ENCODE measurements around the gene ASB8.
A peak's percentile ranks its signal among the peaks of the same experiment; 100 is the strongest.

Gene ASB8

GRCh38 chr12:48193623-48194022 is 36.3 kb upstream of the ASB8 start:
- H3K27ac ChIP-seq, result no peak overlapping the region
- in situ Hi-C loops (cut with HindIII; ENCODE audit: low pct_ligation_motif_present, low sequenced_read_pairs), result no loop called here
- H3K4me3 ChIP-seq (ENCODE audit: low read depth, low read length), result no peak overlapping the region
- TF ChIP-seq CTCF (IDR thresholded peaks at IDR 0.05; ENCODE audit: low read depth, low read length, missing control alignments), result no peak
- no peaks in the 10 kb centered on the region for H3K36me3 ChIP-seq (replicated peaks)
- peaks cover 10% of the 10 kb centered on the region for H3K27me3 ChIP-seq (replicated peaks)
- no peak for DNase-seq

GRCh38 chr12:48192861-48193260 is 35.5 kb upstream of the ASB8 start:
- in situ Hi-C loops (cut with HindIII; ENCODE audit: low pct_ligation_motif_present, low sequenced_read_pairs), result no loop called here
- no peak for DNase-seq
- H3K36me3 ChIP-seq (replicated peaks), result no peaks in the 10 kb centered on the region
- peaks cover 10% of the 10 kb centered on the region for H3K27me3 ChIP-seq (replicated peaks)
- no peak overlapping the region for H3K27ac ChIP-seq
- no peak for TF ChIP-seq CTCF (IDR thresholded peaks at IDR 0.05; ENCODE audit: low read depth, low read length, missing control alignments)
- H3K4me3 ChIP-seq (ENCODE audit: low read depth, low read length), result no peak overlapping the region

- Histone ChIP-seq H3K4me3 (ENCODE audit: low read depth, low read length) (no peak overlapping the region), H3K27ac (no peak overlapping the region), H3K27me3 (replicated peaks) (peaks cover 10% of the 10 kb centered on the region), H3K36me3 (replicated peaks) (no peaks in the 10 kb centered on the region)
- TF ChIP-seq CTCF (IDR thresholded peaks at IDR 0.05; ENCODE audit: low read depth, low read length, missing control alignments), result no peak
- in situ Hi-C loops (cut with HindIII; ENCODE audit: low pct_ligation_motif_present, low sequenced_read_pairs), result no loop called here
- no peak for DNase-seq
Measured at GRCh38 chr12:48191096-48191495, 33.8 kb upstream of the ASB8 start.

GRCh38 chr12:48189331-48190125 is 32.2 kb upstream of the ASB8 start:
- Histone ChIP-seq H3K36me3 (replicated peaks) (no peaks in the 10 kb centered on the region), H3K27ac (no peak overlapping the region), H3K27me3 (replicated peaks) (peaks cover 25% of the 10 kb centered on the region), H3K4me3 (ENCODE audit: low read depth, low read length) (no peak overlapping the region)
- in situ Hi-C loops (cut with HindIII; ENCODE audit: low pct_ligation_motif_present, low sequenced_read_pairs), result no loop called here
- DNase-seq, result peak; percentile 83
- TF ChIP-seq CTCF (IDR thresholded peaks at IDR 0.05; ENCODE audit: low read depth, low read length, missing control alignments), result peak; percentile 82

- DNase-seq, result no peak
- no peak overlapping the region for H3K4me3 ChIP-seq (ENCODE audit: low read depth, low read length)
Measured at GRCh38 chr12:48187916-48188695, 30.8 kb upstream of the ASB8 start.

More at GRCh38 chr12:48187916-48188695, 30.8 kb upstream of the ASB8 start:
- Histone ChIP-seq H3K36me3 (replicated peaks) (no peaks in the 10 kb centered on the region), H3K27me3 (replicated peaks) (peaks cover 34% of the 10 kb centered on the region), H3K27ac (no peak overlapping the region)
- in situ Hi-C loops (cut with HindIII; ENCODE audit: low pct_ligation_motif_present, low sequenced_read_pairs), result no loop called here
- no peak for TF ChIP-seq CTCF (IDR thresholded peaks at IDR 0.05; ENCODE audit: low read depth, low read length, missing control alignments)

All from brain microvascular endothelial cell (primary cell).